CD4-positive, alpha-beta memory T cell (primary cell): ENCODE results near the gene ADISSP. TPM values are rescaled to one million over a fixed set of nuclear protein-coding genes. Genes with fewer than 3 reads are reported as not detected.

Experiments
- CTCF ChIA-PET: fragments of 350-600 bp; sonication (Branson Sonifier 250); formaldehyde crosslinking; loops from one replicate; lab custom pipeline; 2021; ENCODE audit warnings: inconsistent platforms; ENCODE audit not compliant: partially characterized antibody; lab: Charles Lee
- POLR2A ChIA-PET: fragments of 350-600 bp; sonication (Branson Sonifier 250); formaldehyde crosslinking; loops from one replicate; lab custom pipeline; 2021; ENCODE audit not compliant: partially characterized antibody; lab: Charles Lee
- DNase-seq, 5 donors: peaks; one replicate each; pipeline versions ENCODE4 v3.0.0 to v3.0.0-alpha.2; 2020 to 2022; ENCODE audit warnings: mixed read lengths in 1 of 5
- H3K27ac ChIP-seq: one replicate; pipeline ENCODE4 v1.7.0; 2013; ENCODE audit warnings: low read depth, low read length
- H3K27me3 ChIP-seq: 2 replicates; pipeline ENCODE4 v1.7.0; 2013; ENCODE audit warnings: mild to moderate bottlenecking, low read length, moderate library complexity; ENCODE audit not compliant: insufficient read depth
- H3K36me3 ChIP-seq: 2 replicates; pipeline ENCODE4 v1.7.0; 2013; ENCODE audit warnings: mild to moderate bottlenecking, low read length, moderate library complexity; ENCODE audit not compliant: insufficient read depth
- H3K4me1 ChIP-seq: 2 replicates; pipeline ENCODE4 v1.7.0; 2013; ENCODE audit warnings: mild to moderate bottlenecking, low read length, moderate library complexity; ENCODE audit not compliant: insufficient read depth
- H3K4me3 ChIP-seq, 2 donors: one replicate each; pipeline ENCODE4 v1.7.0; 2013; ENCODE audit warnings: low read length in 2 of 2, mild to moderate bottlenecking in 1 of 2
- H3K9me3 ChIP-seq, 2 donors: one replicate each; pipeline ENCODE4 v1.7.0; 2013; ENCODE audit warnings: low read length in 2 of 2, control low read depth in 1 of 2; ENCODE audit not compliant: control insufficient read depth in 1 of 2
- H3K27ac Mint-ChIP-seq, 7 donors: one replicate each; pipeline ENCODE4 v1.8.0; 2020 to 2021; ENCODE audit warnings: mixed read lengths in 7 of 7, mild to moderate bottlenecking in 6 of 7, inconsistent platforms in 3 of 7, moderate library complexity in 3 of 7
- H3K27me3 Mint-ChIP-seq, 2 donors: one replicate each; pipeline ENCODE4 v1.8.0; 2020 to 2021; ENCODE audit warnings: mixed read lengths in 2 of 2
- H3K36me3 Mint-ChIP-seq, 2 donors: one replicate each; pipeline ENCODE4 v1.8.0; 2020 to 2021; ENCODE audit warnings: mixed read lengths in 2 of 2, inconsistent platforms in 1 of 2, mild to moderate bottlenecking in 1 of 2
- H3K4me1 Mint-ChIP-seq, 4 donors: one replicate each; pipeline ENCODE4 v1.8.0; 2020 to 2021; ENCODE audit warnings: mixed read lengths in 4 of 4, mild to moderate bottlenecking in 1 of 4
- H3K4me3 Mint-ChIP-seq, 8 donors: one replicate each; pipeline ENCODE4 v1.8.0; 2020 to 2021; ENCODE audit warnings: mixed read lengths in 8 of 8, mild to moderate bottlenecking in 7 of 8, moderate library complexity in 6 of 8, inconsistent platforms in 3 of 8
- H3K9me3 Mint-ChIP-seq, 8 donors: one replicate each; pipeline ENCODE4 v1.8.0; 2020 to 2021; ENCODE audit warnings: mixed read lengths in 8 of 8, mild to moderate bottlenecking in 5 of 8, inconsistent platforms in 3 of 8, moderate library complexity in 1 of 8
- intact Hi-C: fragments of 100-400 bp; cut with micrococcal nuclease; formaldehyde crosslinking; loops from one replicate; pipeline ENCODE4 v1.15.1; 2023
- polyA plus RNA-seq, 2 donors: library from polyadenylated mRNA; unstranded; fragments of 300-500 nt; fragmentation: Illumina TruSeq; gene quantifications; one replicate each; pipeline ENCODE4 v1.2.3, GENCODE V29; 2021
- total RNA-seq, 2 experiments: library from RNA; stranded (reverse); gene quantifications; one replicate each; pipeline ENCODE4 v1.2.3, GENCODE V29; 2021

Gene ADISSP
- total and polyA plus RNA-seq, 4 experiments from 2014 or later, result 15.7 to 31.5 (median 16.8) TPM

- Mint-ChIP-seq H3K36me3 (peaks cover 8 to 13% of the 10 kb centered on the region in 2 donors), H3K4me3 (no peak overlapping the region), H3K27me3 (no peaks in the 10 kb centered on the region), H3K4me1 (peaks cover 3 to 15% (median 13%) of the 10 kb centered on the region in 4 donors), H3K9me3 (no peaks in the 10 kb centered on the region), H3K27ac (no peak overlapping the region)
- Histone ChIP-seq H3K36me3 (no peaks in the 10 kb centered on the region), H3K4me1 (no peaks in the 10 kb centered on the region), H3K27ac (no peak overlapping the region), H3K9me3 (no peaks in the 10 kb centered on the region), H3K4me3 (no peak overlapping the region), H3K27me3 (no peaks in the 10 kb centered on the region)
- ChIA-PET CTCF (interaction anchor here (0.7 to 6.2 kb wide), 8 partner anchors 10 to 330 kb away, joined by 3 to 64 read pairs (median 4); partner anchors contain the start of genes ADISSP and AP5S1), POLR2A (no interaction called here)
- intact Hi-C loops, result no loop called here
- no peak for DNase-seq
These were observed 12.3 kb downstream of the ADISSP start for GRCh38 chr20:3755269-3755668.

GRCh38 chr20:3754276-3754630 is 13.3 kb downstream of the ADISSP start:
- Histone ChIP-seq H3K4me1 (no peaks in the 10 kb centered on the region), H3K9me3 (no peaks in the 10 kb centered on the region), H3K4me3 (no peak overlapping the region), H3K36me3 (no peaks in the 10 kb centered on the region), H3K27me3 (no peaks in the 10 kb centered on the region), H3K27ac (no peak overlapping the region)
- Mint-ChIP-seq H3K4me1 (peaks cover 2 to 14% (median 12%) of the 10 kb centered on the region in 4 donors), H3K36me3 (peaks cover 8 to 13% of the 10 kb centered on the region in 2 donors), H3K9me3 (no peaks in the 10 kb centered on the region), H3K4me3 (no peak overlapping the region), H3K27me3 (no peaks in the 10 kb centered on the region), H3K27ac (no peak overlapping the region)
- ChIA-PET CTCF (interaction anchor here (1.0 to 6.2 kb wide), 6 partner anchors 12 to 101 kb away, joined by 3 to 64 read pairs (median 6); partner anchors contain the start of genes ADISSP and AP5S1), POLR2A (no interaction called here)
- intact Hi-C loops, result no loop called here
- no peak for DNase-seq

- Mint-ChIP-seq H3K36me3 (peaks cover 8 to 13% of the 10 kb centered on the region in 2 donors), H3K4me1 (peaks cover 2 to 14% (median 12%) of the 10 kb centered on the region in 4 donors), H3K4me3 (no peak overlapping the region), H3K27ac (peak overlapping the region in 2 of 7 donors; percentile 53 to 55), H3K9me3 (no peaks in the 10 kb centered on the region), H3K27me3 (peaks cover 0 to 1% of the 10 kb centered on the region in 2 donors)
- Histone ChIP-seq H3K27me3 (no peaks in the 10 kb centered on the region), H3K9me3 (no peaks in the 10 kb centered on the region), H3K4me3 (no peak overlapping the region), H3K27ac (no peak overlapping the region), H3K36me3 (no peaks in the 10 kb centered on the region), H3K4me1 (no peaks in the 10 kb centered on the region)
- CTCF ChIA-PET, result interaction anchor here (0.6 to 6.2 kb wide), 14 partner anchors 11 to 339 kb away, joined by 3 to 64 read pairs (median 3); partner anchors contain the start of genes ADISSP and AP5S1
- no peak for DNase-seq
- intact Hi-C loops, result loop anchor here (1.0 kb wide), 5 partner anchors 15 to 332 kb away; partner anchors contain the start of genes AP5S1 and SPEF1
- POLR2A ChIA-PET, result interaction anchor here (0.8 to 1.8 kb wide), 4 partner anchors 14 to 332 kb away, joined by 3 to 9 read pairs (median 4); partner anchors contain the start of genes ADISSP and AP5S1
These were observed 13.9 kb downstream of the ADISSP start for GRCh38 chr20:3753501-3754275.

DNA sequence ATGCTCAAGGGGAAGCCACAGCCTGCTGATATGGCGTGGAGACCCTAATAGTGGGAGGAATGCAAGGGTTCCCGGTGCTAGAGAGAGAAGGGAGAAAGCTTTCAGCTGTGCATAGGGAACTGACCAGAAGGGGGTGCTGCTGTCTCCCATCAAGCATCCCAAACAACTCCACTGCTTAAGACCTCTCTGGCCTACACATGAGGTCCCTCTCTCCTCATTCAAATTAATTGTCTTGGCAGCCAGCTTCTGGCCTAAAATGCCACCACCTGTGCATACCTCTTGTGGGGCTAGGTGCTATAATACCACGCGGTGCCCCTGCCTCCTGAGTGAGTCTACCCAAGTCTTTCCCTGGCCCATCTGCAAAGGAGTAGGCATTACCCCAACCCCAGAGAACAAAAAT is 14.5 kb downstream of the ADISSP start:
- H3K27me3 Mint-ChIP-seq, result peaks cover 0 to 2% of the 10 kb centered on the region in 2 donors
- Histone ChIP-seq H3K27me3 (no peaks in the 10 kb centered on the region), H3K36me3 (no peaks in the 10 kb centered on the region), H3K27ac (no peak overlapping the region), H3K4me1 (no peaks in the 10 kb centered on the region), H3K9me3 (no peaks in the 10 kb centered on the region), H3K4me3 (no peak overlapping the region)
- H3K27ac Mint-ChIP-seq, result peak overlapping the region in 3 of 7 donors; percentile 55 to 84 (median 77)
- no peaks in the 10 kb centered on the region for H3K9me3 Mint-ChIP-seq
- peak overlapping the region in 1 of 8 donors; percentile 17 for H3K4me3 Mint-ChIP-seq
- intact Hi-C loops, result loop anchor here (1.0 kb wide), 5 partner anchors 15 to 332 kb away; partner anchors contain the start of genes AP5S1 and SPEF1
- ChIA-PET POLR2A (interaction anchor here (0.7 to 1.8 kb wide), 5 partner anchors 15 to 332 kb away, joined by 3 to 9 read pairs (median 4); partner anchors contain the start of genes ADISSP and AP5S1), CTCF (interaction anchor here (0.5 to 6.2 kb wide), 12 partner anchors 10 to 450 kb away, joined by 3 to 64 read pairs (median 4); partner anchors contain the start of genes ADISSP and AP5S1)
- peak; percentile 51 to 61 (median 57) for DNase-seq
- peaks cover 6 to 10% of the 10 kb centered on the region in 2 donors for H3K36me3 Mint-ChIP-seq
- peaks cover 2 to 14% (median 12%) of the 10 kb centered on the region in 4 donors for H3K4me1 Mint-ChIP-seq

- Mint-ChIP-seq H3K27ac (peak overlapping the region in 6 of 7 donors; percentile 30 to 85 (median 64)), H3K4me1 (peaks cover 2 to 14% (median 12%) of the 10 kb centered on the region in 4 donors), H3K4me3 (peak overlapping the region; percentile 48 to 78 (median 76)), H3K36me3 (peaks cover 3 to 6% of the 10 kb centered on the region in 2 donors), H3K27me3 (peaks cover 0 to 2% of the 10 kb centered on the region in 2 donors), H3K9me3 (peaks cover 0 to under 1% (median 0%) of the 10 kb centered on the region in 8 donors)
- POLR2A ChIA-PET, result interaction anchor here (0.7 to 1.8 kb wide), 4 partner anchors 15 to 333 kb away, joined by 3 to 9 read pairs (median 4); partner anchors contain the start of genes ADISSP and AP5S1
- peak overlapping the region in 1 of 2 donors; percentile 23 for H3K4me3 ChIP-seq
- no peak for DNase-seq
- no peaks in the 10 kb centered on the region for H3K27me3 ChIP-seq
- H3K27ac ChIP-seq, result no peak overlapping the region
- CTCF ChIA-PET, result interaction anchor here (0.5 to 6.2 kb wide), 9 partner anchors 15 to 451 kb away, joined by 3 to 64 read pairs (median 4); partner anchors contain the start of genes ADISSP and AP5S1
- H3K4me1 ChIP-seq, result no peaks in the 10 kb centered on the region
- intact Hi-C loops, result no loop called here
- no peaks in the 10 kb centered on the region for H3K36me3 ChIP-seq
- no peaks in the 10 kb centered on the region for H3K9me3 ChIP-seq
These were observed 15.2 kb downstream of the ADISSP start for GRCh38 chr20:3752386-3752759.

DNA sequence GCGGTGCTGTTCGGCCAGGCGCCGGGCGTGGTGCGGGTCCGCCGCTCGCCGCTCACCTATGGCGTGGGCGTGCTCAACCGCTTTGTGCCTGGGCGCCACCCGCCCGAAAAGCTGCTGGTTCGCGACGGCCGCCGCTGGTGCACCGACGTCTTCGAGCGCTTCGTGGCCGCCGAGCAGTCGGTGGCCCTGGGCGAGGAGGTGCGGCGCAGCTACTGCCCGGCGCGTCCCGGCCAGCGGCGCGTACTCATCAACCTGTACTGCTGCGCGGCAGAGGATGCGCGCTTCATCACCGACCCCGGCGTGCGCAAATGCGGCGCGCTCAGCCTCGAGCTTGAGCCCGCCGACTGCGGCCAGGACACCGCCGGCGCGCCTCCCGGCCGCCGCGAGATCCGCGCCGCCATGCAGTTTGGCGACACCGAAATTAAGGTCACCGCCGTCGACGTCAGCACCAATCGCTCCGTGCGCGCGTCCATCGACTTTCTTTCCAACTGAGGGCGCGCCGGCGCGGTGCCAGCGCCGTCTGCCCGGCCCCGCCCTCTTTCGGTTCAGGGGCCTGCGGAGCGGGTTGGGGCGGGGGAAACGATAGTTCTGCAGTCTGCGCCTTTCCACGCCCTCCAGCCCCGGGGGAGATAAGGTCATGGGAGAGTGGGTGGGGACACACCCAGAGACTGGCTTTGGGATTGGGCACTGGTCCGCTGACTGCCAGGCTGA is 15.7 kb downstream of the ADISSP start:
- Histone ChIP-seq H3K4me1 (no peaks in the 10 kb centered on the region), H3K36me3 (no peaks in the 10 kb centered on the region), H3K27me3 (no peaks in the 10 kb centered on the region), H3K4me3 (peak overlapping the region in 1 of 2 donors; percentile 23), H3K9me3 (no peaks in the 10 kb centered on the region), H3K27ac (no peak overlapping the region)
- ChIA-PET POLR2A (interaction anchor here (1.2 kb wide), 1 partner anchor 33 kb away, joined by 3 read pairs; no protein-coding TSS in a partner anchor), CTCF (interaction anchor here (1.0 to 6.2 kb wide), 8 partner anchors 9 to 341 kb away, joined by 3 to 64 read pairs (median 5); partner anchors contain the start of genes ADISSP and AP5S1)
- peak overlapping the region in 7 of 8 donors; percentile 50 to 78 (median 76) for H3K4me3 Mint-ChIP-seq
- peaks cover 0 to 3% of the 10 kb centered on the region in 2 donors for H3K27me3 Mint-ChIP-seq
- peaks cover 0 to 2% (median 0%) of the 10 kb centered on the region in 8 donors for H3K9me3 Mint-ChIP-seq
- intact Hi-C loops, result no loop called here
- peaks cover 3 to 4% of the 10 kb centered on the region in 2 donors for H3K36me3 Mint-ChIP-seq
- H3K27ac Mint-ChIP-seq, result peak overlapping the region in 6 of 7 donors; percentile 30 to 85 (median 64)
- peaks cover 2 to 14% (median 12%) of the 10 kb centered on the region in 4 donors for H3K4me1 Mint-ChIP-seq
- peak; percentile 34 to 73 (median 52) for DNase-seq
